GM18499 (cell line): ENCODE results near the gene TERT.

Experiments
- ATAC-seq: cut with Tn5 transposase; IDR thresholded peaks from one replicate; pipeline ENCODE4 v1.9.1; 2021; ENCODE audit warnings: moderate number of reproducible peaks; ENCODE audit not compliant: insufficient read depth, unreplicated experiment

The TERT gene

DNA sequence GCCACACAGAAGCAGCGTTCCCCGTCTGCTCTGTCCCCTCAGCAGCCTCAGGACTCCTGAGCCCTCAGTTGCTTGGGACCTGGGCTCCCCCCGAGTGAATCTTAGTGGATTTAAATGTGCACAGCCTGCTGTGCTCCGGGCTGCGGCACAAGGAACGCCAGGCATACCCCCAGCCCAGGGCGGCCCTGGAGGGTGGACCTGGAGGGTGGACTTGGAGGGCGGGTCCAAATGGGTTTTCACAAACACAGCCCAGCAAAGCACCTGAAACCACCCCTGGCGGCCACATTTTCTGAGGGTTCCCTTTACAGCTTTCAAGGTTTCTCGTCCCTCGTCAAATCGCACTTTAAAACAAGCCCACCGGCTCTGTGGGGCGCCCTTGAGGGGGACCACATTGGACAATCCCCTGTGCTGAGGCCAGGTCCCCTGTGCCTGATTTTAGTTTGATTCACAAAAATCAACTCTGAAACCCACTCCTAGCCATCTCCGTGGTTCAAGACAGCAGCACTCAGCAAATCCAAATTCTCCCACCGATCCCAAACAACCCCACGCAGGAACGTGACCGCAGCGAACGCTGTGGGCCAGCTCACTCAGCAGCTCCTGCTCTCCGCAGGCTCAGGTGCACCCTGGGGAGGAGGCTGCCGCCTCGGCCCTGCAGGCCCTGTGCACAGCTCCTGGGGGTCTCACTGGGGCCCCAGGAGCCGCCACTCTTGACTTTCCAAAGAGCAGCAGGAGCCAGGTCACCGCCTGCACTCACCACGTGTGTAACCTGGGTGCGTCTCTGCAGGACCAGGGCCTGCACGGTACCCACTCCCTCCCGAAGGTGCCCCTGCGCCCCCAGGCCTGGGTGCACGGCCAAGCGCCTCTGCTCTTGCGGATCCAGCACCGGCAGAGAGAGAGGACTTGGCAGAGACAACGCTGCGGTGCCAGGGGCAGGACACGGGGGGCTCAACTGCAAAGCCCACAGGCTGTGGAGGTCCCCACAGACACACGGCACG lies 29.1 kb downstream of the TERT start:
- ATAC-seq: no peak

- ATAC-seq: no peak
Observed at GRCh38 chr5:1265026-1265425, 29.8 kb downstream of the TERT start.

- no peak for ATAC-seq
Observed at GRCh38 chr5:1264211-1264610, 30.7 kb downstream of the TERT start.

DNA sequence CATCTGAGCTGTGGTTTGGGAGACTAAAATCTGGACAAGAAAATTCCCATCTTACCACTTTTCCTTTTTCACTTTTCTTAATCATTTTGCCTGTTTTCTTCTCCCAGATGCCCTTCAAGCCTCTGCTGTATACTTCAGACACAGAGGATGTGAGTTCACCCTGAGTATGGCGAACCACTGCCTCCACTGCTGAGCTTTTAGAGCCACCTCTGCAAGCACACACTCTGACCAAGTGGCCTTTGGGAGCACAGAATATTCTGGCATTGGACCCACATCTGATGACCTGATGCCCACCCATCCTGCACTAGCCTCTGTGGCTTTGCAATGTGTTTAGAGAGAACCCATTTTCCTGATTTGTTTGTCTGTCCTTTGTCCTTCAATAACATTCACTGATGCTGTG lies 32.5 kb downstream of the TERT start:
- ATAC-seq: no peak

DNA sequence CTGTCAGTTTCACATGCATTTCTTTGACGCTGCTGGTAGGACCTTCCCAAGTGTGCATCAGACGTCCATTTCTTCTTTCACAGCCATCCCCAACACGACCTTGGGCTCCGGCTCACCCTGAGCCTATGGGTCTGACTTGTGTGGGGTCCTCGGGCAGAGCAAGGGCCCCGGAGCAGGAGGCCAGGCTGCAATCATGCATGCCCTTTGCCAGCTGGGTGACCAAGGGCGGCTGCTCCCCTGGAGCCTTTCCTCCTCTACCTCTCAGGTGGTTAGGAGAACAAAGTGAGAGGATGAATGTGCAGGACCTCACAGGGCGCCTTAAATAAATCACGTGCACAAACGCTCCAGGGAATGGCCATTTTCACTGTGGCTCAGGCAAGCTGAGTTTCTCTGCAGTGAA lies 33.2 kb downstream of the TERT start:
- no peak for ATAC-seq

- no peak for ATAC-seq
Observed at GRCh38 chr5:1259806-1260480, 34.9 kb downstream of the TERT start.

- ATAC-seq: no peak
Observed at GRCh38 chr5:1257841-1258240, 37.0 kb downstream of the TERT start.

DNA sequence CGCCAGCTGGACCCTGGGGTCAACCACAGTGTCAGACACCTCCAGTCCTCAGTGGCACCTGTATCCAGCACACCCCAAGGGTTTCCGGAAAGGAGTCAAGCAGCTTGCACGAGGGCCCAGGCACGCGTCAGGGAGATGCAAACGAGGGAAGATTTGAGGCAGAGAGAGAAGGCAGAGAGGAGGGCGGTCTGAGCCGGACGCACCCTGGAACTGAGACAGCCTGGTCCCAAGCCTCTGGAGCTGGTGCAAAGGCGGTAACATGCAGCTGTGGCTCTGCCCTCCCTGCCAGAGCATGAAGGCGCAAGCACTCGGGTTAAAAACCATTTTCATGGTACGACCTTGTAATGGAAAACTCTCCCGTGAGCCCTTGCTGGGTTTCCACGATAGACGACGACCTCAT lies 37.5 kb downstream of the TERT start:
- ATAC-seq: no peak

- ATAC-seq: no peak
Observed at GRCh38 chr5:1256776-1257175, 38.1 kb downstream of the TERT start.

GRCh38 chr5:1255081-1255561 lies 39.7 kb downstream of the TERT start:
- ATAC-seq: no peak

- ATAC-seq: no peak
Observed at GRCh38 chr5:1254196-1254595, 40.7 kb downstream of the TERT start.

DNA sequence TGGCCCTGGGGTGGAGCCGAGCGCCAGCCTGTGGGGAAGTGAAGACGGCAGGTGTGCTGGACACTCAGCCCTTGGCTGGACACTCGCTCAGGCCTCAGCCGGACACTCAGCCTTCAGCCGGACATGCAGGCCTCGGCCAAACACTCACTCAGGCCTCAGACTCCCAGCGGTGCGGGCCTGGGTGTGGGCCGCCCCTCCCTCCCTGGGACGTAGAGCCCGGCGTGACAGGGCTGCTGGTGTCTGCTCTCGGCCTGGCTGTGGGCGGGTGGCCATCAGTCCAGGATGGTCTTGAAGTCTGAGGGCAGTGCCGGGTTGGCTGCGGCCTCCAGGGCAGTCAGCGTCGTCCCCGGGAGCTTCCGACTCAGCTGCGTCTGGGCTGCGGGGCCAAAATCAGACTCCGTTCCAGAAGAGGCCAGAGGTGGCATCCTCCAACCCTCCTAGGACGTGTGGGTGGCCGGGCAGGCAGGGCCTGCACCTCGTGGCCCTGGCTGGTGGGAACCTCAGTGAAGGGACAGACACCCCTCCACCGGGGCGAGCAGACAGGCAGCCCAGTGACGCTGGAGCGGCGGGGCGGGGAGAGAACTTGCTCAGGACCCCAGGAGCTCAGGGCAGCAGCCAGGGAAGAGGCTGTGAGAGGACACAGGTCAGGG lies 41.3 kb downstream of the TERT start:
- no peak for ATAC-seq

DNA sequence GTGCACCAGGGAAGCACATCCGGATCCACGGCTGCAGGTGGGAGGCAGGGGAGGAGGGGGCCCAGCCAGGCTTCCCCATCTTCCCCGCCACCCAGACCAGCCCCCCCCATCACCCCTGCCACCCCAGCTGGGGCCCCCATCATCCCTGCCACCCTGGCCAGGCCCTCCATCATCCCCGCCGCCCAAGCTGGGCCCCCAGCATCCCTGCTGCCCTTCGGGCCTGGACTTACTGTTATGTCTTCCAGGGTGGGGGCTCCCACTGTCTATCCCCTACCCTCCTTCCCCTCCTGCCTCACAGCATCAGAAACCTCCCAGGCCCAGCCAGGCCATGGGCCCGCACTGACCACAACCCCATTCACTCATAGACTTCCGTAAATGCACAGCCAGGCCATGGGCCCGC lies 42.2 kb downstream of the TERT start:
- ATAC-seq: no peak

DNA sequence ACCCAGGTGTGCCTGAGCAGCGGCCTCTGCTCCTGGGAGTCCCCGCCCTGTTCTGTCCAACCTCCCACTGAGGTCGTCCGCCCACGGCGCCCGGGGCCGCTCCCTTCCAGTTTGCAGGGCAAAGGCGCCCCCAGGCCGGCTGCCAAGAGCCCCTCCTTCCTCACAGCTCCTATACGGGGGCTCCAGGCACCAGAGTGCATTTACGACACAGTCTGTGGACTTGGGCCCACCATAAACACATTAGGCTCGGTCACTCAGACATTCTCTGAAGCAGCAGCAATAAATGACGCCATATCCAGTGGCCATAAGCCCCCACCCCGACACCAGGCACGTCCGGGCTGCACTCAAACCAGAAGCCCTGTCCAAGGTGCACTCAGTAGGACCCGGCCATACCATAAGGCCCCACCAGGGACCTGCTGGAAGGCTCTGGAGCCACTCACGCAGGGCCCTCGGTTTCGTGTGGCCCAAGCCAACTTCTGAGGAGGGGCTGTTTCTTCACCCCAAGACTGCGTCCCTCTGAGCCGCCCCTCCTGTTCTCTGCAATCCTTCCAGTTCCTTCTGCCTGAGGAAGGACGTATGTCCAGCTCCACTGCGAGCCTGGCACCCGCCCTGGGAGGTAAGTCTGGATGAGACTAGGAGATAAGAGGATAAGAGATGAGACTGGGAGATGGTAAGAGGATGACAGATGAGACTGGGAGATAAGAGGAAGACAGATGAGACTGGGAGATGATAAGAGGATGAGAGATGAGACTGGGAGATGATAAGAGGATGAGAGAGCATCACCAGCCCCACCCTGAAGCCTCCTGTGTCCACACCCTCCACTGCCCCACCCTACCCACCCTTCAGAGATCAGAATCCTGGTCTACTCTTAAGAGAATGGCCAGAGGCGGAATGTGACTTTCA lies 42.9 kb downstream of the TERT start:
- ATAC-seq: no peak

- no peak for ATAC-seq
Observed at GRCh38 chr5:1249366-1250280, 45.2 kb downstream of the TERT start.

GRCh38 chr5:1247811-1248210 lies 47.1 kb downstream of the TERT start:
- ATAC-seq: no peak

- no peak for ATAC-seq
Observed at GRCh38 chr5:1246711-1247431, 48.0 kb downstream of the TERT start.

GRCh38 chr5:1245905-1246576 lies 48.8 kb downstream of the TERT start:
- no peak for ATAC-seq
